ENCODE results near the gene COL4A1. TPM values are rescaled to one million over a fixed set of nuclear protein-coding genes. Genes with fewer than 3 reads are reported as not detected.

The COL4A1 gene
- total and polyA plus RNA-seq, 11 donors = 52.6 to 428 (median 184) TPM

DNA sequence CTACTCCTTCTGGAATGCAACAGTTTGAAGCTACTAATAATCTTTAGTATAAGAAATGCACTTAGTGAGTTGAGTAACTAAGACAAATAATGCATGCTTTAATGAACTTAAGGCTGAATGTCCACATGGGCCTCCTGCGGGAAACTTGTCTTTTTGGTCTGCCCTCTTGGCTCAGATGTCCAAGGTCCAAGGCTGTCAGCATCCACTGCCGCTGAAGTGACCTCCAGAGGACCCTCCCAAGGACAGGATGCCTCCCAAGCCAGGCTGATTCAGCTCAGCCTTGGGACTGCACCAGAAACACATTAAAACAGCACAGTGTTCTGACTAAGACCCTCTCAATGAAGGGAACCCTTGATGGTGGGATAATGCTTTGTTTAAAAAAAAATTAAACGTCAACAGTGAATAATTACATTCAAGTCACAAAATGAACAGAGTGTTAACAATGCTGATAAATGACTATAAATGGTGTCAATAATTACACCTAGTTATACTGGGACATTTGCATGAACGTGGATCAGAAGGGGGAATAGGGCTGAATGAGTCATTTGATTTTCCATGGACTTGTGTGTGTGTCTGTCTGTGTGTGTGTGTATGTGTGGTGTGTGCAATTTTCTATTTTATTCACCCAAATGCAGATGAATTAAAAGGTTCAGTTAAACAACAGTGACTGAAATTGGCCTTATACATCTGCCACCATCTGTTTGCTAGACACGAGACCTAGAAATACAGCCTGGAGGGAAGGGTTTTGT, 150.5 kb downstream of the COL4A1 start:
- TF ChIP-seq POLR2A (IDR thresholded peaks at IDR 0.05) = no peak
- TF ChIP-seq, protein P1, sequence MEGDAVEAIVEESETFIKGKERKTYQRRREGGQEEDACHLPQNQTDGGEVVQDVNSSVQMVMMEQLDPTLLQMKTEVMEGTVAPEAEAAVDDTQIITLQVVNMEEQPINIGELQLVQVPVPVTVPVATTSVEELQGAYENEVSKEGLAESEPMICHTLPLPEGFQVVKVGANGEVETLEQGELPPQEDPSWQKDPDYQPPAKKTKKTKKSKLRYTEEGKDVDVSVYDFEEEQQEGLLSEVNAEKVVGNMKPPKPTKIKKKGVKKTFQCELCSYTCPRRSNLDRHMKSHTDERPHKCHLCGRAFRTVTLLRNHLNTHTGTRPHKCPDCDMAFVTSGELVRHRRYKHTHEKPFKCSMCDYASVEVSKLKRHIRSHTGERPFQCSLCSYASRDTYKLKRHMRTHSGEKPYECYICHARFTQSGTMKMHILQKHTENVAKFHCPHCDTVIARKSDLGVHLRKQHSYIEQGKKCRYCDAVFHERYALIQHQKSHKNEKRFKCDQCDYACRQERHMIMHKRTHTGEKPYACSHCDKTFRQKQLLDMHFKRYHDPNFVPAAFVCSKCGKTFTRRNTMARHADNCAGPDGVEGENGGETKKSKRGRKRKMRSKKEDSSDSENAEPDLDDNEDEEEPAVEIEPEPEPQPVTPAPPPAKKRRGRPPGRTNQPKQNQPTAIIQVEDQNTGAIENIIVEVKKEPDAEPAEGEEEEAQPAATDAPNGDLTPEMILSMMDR (IDR thresholded peaks at IDR 0.05) = no peak
- WGBS, 4 donors = 68 to 76% (median 71%) methylated on average over 5 of the region's 5 CpGs
- no peak for DNase-seq
- Histone ChIP-seq H3K36me3 (peaks cover 2 to 98% (median 95%) of the 10 kb centered on the region in 9 donors), H3K27me3 (no peaks in the 10 kb centered on the region), H3K4me1 (peaks cover 0 to 32% (median 6%) of the 10 kb centered on the region in 12 donors), H3K27ac (peak overlapping the region in 1 of 12 donors; percentile 48), H3K4me3 (no peak overlapping the region), H3K9me3 (no peaks in the 10 kb centered on the region)
- no peak for ATAC-seq
- intact Hi-C loops (cut with DNase I) = no loop called here

DNA sequence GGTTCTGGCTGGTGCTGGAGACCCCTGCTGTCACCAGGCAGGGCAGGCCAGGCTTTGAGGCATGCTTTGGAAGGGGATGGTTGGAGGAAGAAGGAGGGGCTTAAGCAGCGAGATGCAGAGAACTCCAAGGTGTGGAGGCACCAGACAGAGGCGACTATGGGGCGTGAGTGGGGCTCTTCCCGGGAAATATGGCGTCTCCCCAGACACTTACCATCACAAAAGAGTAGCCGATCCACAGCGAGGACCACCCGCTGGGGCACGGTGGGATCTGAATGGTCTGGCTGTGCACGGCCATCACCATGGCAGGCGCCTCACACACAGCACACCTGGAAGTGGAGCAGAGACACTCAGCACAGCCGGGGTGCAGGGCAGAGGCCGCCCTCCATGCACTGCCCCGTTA, 151.9 kb downstream of the COL4A1 start:
- Histone ChIP-seq H3K4me3 (no peak overlapping the region), H3K27me3 (no peaks in the 10 kb centered on the region), H3K4me1 (peaks cover 0 to 23% (median 6%) of the 10 kb centered on the region in 12 donors), H3K9me3 (no peaks in the 10 kb centered on the region), H3K36me3 (peaks cover 2 to 99% (median 97%) of the 10 kb centered on the region in 9 donors), H3K27ac (no peak overlapping the region)
- ATAC-seq (no peak), DNase-seq (no peak)
- intact Hi-C loops (cut with DNase I) = no loop called here
- 90 to 94% (median 92%) methylated on average over 14 of the region's 14 CpGs for WGBS, 4 donors
- TF ChIP-seq POLR2A (IDR thresholded peaks at IDR 0.05) = no peak
- TF ChIP-seq, protein P1 (IDR thresholded peaks at IDR 0.05) = no peak

DNA sequence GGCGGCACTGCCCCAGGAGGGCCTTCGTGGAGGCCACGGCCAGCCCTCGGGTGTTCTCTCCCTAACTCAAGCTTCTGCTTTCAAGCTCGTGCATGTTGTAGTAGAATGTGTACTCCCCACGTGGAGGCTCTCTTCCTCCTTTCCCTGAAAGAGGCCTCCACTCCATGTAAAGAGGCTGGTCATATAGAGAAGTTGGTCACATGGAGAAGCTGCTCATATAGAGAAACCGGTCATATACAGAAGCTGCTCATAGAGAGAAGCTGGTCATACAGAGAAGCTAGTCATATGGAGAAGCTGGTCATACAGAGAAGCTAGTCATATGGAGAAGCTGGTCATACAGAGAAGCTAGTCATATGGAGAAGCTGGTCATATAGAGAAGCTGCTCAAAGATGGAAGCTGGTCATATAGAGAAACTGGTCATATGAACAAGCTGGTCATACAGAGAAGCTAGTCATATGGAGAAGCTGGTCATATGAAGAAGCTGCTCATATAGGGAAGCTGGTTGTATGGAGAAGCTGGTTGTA, 152.5 kb downstream of the COL4A1 start:
- peaks cover 0 to 18% (median 6%) of the 10 kb centered on the region in 12 donors for H3K4me1 ChIP-seq
- intact Hi-C loops (cut with DNase I) = no loop called here
- no peak for ATAC-seq
- no peaks in the 10 kb centered on the region for H3K9me3 ChIP-seq
- TF ChIP-seq POLR2A (IDR thresholded peaks at IDR 0.05) = no peak
- TF ChIP-seq, protein P1 (IDR thresholded peaks at IDR 0.05) = no peak
- no peak overlapping the region for H3K27ac ChIP-seq
- H3K27me3 ChIP-seq = no peaks in the 10 kb centered on the region
- WGBS, 4 donors = 73 to 91% (median 88%) methylated on average over 7 of the region's 7 CpGs
- DNase-seq = no peak
- H3K36me3 ChIP-seq = peaks cover 8 to 100% (median 97%) of the 10 kb centered on the region in 9 donors
- no peak overlapping the region for H3K4me3 ChIP-seq

DNA sequence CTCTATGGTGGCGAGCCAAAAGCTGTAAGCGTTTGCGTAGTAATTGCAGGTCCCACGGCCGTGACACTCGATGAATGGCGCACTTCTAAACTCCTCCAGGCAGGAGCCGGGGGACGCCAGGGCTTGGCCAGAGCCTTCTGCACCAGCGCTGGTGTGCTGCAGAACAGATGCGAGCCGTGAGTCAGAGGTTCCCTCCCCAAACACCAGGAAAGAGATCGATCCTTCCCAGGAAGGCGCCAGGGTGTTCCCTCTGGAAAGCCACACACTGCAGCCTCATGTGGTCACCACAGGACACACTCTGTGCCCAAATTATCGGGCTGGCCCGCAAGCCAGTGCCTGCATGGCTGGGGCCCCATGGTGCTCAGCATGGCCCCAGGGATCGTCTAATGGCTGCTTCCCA, 154.6 kb downstream of the COL4A1 start:
- Histone ChIP-seq H3K4me1 (peaks cover 0 to 1% (median 0%) of the 10 kb centered on the region in 12 donors), H3K36me3 (peaks cover 9 to 100% (median 98%) of the 10 kb centered on the region in 9 donors), H3K9me3 (no peaks in the 10 kb centered on the region), H3K27me3 (no peaks in the 10 kb centered on the region), H3K27ac (no peak overlapping the region), H3K4me3 (no peak overlapping the region)
- no peak for DNase-seq
- intact Hi-C loops (cut with DNase I) = no loop called here
- no peak for ATAC-seq
- TF ChIP-seq, protein P1 (IDR thresholded peaks at IDR 0.05) = no peak
- no peak for TF ChIP-seq POLR2A (IDR thresholded peaks at IDR 0.05)
- WGBS, 4 donors = 89 to 94% (median 93%) methylated on average over 9 to 17 of the region's 17 CpGs

Data from heart left ventricle (tissue), 16 donors.